Measurements from ENCODE around the gene SCAF8.

DNA sequence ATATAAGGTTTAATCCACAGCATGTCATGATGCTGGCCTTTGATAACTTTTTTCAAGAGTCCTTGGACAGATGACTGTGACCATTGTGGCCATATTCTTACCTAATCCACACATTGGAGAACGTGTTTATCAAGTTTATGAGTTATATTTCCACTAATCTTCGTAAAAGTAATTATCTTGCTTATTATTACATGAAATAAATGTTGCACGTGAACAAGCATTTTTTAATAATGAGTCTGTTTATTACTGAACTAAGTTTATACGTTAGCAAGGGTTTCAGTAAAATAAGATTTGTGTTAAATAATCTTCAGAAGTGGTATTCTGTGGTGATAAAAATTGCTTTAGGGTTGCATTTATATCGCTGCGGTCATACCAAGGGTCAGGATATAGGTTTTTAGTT, 107.1 kb downstream of the SCAF8 start:
- no peak for TF ChIP-seq RAD21 (IDR thresholded peaks at IDR 0.05 in 1 of 2, conservative IDR thresholded peaks at IDR 0.05 in 1 of 2; ENCODE audit: low read depth in 2 of 2, low read length in 2 of 2)
- no peak for TF ChIP-seq POLR2A (IDR thresholded peaks at IDR 0.05; ENCODE audit: control extremely low read depth in 1 of 2, low read depth in 2 of 2, low read length in 2 of 2)
- no peak for TF ChIP-seq SP1 (IDR thresholded peaks at IDR 0.05; ENCODE audit: low read depth, low read length)
- no peak for TF ChIP-seq CTCF (IDR thresholded peaks at IDR 0.05; ENCODE audit: control extremely low read depth in 1 of 3, insufficient read depth in 1 of 3, low read depth in 1 of 3, low read length in 3 of 3)
- TF ChIP-seq RFX5 (IDR thresholded peaks at IDR 0.05; ENCODE audit: borderline replicate concordance, low read depth, low read length), result no peak
- TF ChIP-seq POLR2AphosphoS5 (IDR thresholded peaks at IDR 0.05; ENCODE audit: low read depth, low read length), result no peak
- TF ChIP-seq EP300 (IDR thresholded peaks at IDR 0.05; ENCODE audit: borderline replicate concordance in 1 of 2, low read depth in 2 of 2, low read length in 2 of 2), result no peak
- TF ChIP-seq EZH2 (IDR thresholded peaks at IDR 0.05; ENCODE audit: low read depth, low read length, severe bottlenecking), result no peak
- TF ChIP-seq MAX (IDR thresholded peaks at IDR 0.05), result no peak
